ENCODE data around the gene ASB18.

The ASB18 gene

DNA sequence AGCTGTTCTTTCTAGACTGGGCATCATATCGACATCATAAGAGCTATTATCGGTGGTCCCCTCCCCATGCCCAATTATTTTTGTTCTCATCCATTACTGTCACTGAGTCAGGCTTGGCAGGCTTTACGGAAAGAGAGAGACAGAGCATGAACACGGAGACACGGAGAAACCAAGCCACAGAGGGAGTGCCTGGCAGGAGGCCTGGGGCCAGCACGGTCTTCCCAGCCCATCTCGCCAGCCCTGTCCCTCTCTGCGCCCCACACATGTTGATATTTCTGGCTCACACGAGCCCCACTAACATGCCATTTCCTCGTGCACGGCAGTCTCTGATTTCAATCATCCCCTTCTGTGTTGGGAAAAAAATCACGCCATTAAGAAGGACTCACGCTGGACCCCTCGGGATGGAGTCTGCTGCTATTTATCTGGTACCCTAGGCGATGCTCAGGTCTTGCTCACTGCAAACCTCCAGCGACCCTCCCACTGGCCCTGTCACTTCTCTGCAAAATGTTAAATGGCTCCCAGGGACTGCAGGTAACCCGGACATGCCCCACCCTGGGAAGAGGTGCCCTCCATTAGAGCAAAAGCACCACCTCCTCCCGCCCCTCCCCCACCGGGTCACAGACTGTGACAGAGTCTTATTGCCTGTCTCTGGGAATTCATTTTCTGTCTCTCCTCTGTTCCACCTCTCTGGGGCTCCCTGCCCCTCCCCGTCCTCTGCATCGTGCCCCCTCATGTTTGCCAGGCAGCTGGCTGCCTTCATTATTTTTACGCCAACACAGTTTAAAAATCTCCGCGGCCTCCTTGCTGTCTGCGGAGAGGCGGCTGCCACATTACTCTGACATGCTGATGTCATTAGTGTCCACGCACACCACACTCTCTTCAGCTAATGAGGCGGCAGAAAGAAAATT is 55.9 kb downstream of the ASB18 start:
- TF ChIP-seq ZFX (IDR thresholded peaks at IDR 0.05; ENCODE audit: borderline replicate concordance): no peak
- TF ChIP-seq, protein P1, sequence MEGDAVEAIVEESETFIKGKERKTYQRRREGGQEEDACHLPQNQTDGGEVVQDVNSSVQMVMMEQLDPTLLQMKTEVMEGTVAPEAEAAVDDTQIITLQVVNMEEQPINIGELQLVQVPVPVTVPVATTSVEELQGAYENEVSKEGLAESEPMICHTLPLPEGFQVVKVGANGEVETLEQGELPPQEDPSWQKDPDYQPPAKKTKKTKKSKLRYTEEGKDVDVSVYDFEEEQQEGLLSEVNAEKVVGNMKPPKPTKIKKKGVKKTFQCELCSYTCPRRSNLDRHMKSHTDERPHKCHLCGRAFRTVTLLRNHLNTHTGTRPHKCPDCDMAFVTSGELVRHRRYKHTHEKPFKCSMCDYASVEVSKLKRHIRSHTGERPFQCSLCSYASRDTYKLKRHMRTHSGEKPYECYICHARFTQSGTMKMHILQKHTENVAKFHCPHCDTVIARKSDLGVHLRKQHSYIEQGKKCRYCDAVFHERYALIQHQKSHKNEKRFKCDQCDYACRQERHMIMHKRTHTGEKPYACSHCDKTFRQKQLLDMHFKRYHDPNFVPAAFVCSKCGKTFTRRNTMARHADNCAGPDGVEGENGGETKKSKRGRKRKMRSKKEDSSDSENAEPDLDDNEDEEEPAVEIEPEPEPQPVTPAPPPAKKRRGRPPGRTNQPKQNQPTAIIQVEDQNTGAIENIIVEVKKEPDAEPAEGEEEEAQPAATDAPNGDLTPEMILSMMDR (IDR thresholded peaks at IDR 0.05): no peak
- no peak overlapping the region for H3K27ac ChIP-seq

DNA sequence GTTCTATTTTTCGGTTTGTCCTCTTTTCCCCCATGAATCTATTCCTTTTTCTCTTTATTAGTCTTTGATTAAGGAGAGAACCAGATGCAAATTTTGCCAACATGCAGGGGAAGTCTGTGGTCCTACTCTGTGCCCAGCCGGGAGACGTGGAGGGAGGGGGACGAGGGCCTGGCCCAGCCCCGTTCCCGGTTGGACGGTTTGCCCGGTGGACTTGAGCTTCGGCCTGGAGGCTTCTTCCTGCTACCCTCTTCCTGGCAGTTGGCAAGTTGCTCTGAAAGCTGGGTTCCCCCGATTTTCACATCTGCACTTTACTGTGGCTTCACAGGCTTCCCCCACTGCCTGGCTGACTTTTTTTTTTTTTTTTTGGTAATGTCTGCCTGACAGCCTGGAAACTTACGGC is 56.7 kb downstream of the ASB18 start:
- no peak overlapping the region for H3K27ac ChIP-seq

DNA sequence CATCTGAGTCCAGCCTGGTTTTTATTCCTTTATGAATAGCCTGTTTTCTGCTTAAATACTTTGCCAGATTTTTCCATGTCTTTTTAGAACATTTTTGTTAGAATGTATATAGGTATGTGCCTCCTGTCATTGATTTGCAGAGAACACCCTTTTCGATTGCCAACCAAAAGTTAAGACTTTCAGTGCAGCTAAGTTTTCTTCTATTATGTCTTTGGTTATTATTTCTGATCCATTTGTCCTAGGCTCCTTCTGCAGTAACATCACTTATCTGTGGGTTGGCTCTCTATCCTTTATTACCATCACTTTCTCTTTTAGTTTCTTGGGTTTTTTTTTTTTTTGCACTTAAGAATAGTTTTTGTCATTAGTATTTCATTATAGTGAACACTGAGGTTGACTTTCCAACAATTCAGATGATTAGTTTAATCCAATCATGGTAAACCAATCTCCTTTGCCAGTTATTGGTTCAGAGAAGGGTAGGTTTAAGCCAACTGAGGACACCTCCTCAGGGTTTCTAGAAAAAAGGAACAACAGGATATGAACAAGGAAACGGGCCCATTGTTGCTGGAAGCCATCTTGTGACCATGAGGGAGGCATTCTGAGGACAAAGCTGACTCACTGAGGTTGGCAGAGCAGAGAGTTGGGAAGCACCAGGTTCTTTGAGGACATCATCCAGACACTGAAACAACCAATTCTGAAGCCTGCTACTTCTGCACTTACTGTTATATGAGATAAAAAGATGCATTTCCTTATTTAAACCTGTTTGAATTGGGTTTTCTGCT is 58.1 kb downstream of the ASB18 start:
- no peak overlapping the region for H3K27ac ChIP-seq
- TF ChIP-seq, protein P1 (IDR thresholded peaks at IDR 0.05): no peak
- no peak for TF ChIP-seq ZFX (IDR thresholded peaks at IDR 0.05; ENCODE audit: borderline replicate concordance)

More for the DNA sequence above, 56.7 kb downstream of the ASB18 start:
- TF ChIP-seq, protein P1 (IDR thresholded peaks at IDR 0.05): no peak
- TF ChIP-seq ZFX (IDR thresholded peaks at IDR 0.05; ENCODE audit: borderline replicate concordance): no peak

DNA sequence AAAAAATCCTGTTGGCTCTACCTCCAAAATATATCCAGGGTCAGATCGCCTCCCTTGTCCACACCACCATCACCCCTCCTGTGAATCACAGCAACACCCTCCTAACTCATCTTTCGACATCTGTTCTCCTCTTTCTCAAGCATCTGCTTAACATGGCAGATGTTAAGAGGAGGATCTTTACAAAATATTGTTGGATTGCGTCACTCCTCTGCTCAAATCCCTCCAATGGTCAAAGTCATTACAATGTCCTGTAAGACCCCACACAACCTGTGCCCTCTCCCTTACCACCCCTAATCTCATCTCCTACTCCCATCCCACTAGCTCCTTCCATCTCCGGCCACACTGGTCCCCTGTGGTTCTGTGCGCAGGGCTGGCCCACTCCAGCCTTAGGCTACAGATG is 59.3 kb downstream of the ASB18 start:
- TF ChIP-seq, protein P1 (IDR thresholded peaks at IDR 0.05): no peak
- TF ChIP-seq ZFX (IDR thresholded peaks at IDR 0.05; ENCODE audit: borderline replicate concordance): no peak
- H3K27ac ChIP-seq: no peak overlapping the region

DNA sequence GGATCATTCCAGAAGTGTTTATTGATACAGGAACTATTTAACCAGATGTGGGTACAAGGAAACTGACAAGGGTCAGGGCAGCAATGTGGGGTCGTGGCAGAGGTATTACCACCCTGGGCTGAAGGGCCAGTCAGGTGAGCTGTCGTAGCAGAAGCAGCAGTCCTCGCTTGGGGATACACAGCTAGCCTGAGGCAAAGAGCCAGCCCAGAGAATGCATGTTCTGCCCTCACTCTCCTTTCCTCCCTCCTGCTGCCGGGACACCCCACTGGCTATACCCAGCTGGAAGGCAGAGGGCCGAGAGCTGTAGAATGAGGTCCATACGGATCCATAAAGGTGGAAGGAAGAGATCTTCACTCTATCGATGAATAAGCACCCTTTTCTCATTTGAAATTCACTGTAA is 63.8 kb downstream of the ASB18 start:
- no peak overlapping the region for H3K27ac ChIP-seq
- TF ChIP-seq, protein P1 (IDR thresholded peaks at IDR 0.05): no peak
- no peak for TF ChIP-seq ZFX (IDR thresholded peaks at IDR 0.05; ENCODE audit: borderline replicate concordance)

DNA sequence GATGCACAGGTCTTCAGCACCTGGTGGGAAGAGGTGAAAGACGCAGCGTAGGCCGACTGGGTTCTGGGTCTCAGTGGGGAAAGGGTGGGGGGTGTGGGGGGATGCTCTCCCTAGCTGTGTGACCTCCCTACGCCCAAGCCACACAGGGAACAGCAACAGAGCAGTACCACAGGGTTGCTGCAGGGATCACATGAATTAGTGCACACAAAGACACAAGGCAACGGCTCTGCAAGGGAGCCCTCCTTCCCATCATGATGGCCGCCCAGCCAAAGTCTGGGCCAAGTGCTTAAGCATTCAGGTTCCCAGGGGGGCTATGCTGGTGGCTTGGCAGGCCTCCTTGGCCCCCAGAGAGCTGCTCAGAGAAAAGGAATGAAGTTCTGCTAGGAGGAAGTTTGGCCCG is 67.8 kb downstream of the ASB18 start:
- H3K27ac ChIP-seq: no peak overlapping the region
- TF ChIP-seq, protein P1 (IDR thresholded peaks at IDR 0.05): no peak

DNA sequence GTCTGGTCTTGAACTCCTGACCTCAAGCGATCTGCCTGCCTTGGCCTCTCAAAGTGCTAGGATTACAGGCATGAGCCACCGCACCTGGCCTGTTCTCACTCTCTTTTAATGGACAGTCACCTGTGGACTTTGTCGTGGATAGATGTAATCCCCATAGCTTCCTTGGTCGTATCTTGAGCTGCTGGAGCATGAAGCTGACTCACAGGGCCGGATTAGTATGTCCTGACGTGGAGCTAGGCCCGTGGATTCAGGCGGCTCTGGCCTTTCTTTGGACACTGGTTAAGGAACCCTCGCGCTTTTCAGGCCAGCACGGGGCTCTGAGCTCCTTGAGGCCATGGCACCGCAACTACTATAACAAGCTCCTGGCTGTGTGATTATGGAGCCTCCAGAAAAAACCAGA is 68.5 kb downstream of the ASB18 start:
- no peak overlapping the region for H3K27ac ChIP-seq
- TF ChIP-seq ZFX (IDR thresholded peaks at IDR 0.05; ENCODE audit: borderline replicate concordance): no peak
- TF ChIP-seq, protein P1 (IDR thresholded peaks at IDR 0.05): no peak

All from 22Rv1 (cell line).